ENCODE measurements around the gene SH3BP4. TPM values are rescaled to one million over a fixed set of nuclear protein-coding genes. Genes with fewer than 3 reads are reported as not detected.

SH3BP4 gene
- total and polyA plus RNA-seq, 2 of the 8 experiments (the other 6 are each of a cell fraction or from before 2014, with no cell fraction given) = 28.3 to 35.4 TPM

GRCh38 chr2:234967870-234968208 lies 16.0 kb downstream of the SH3BP4 start:
- Histone ChIP-seq H2BK15ac (ENCODE audit: low read length) (no peak overlapping the region), H2BK5ac (ENCODE audit: low read depth, low read length) (no peak overlapping the region), H3K18ac (ENCODE audit: extremely low read depth, low read length) (no peak overlapping the region), H3K4me1 (replicated peaks in 1 of 4; ENCODE audit: control insufficient read depth in 3 of 4, insufficient read depth in 4 of 4, low read length in 3 of 4) (peaks cover 5 to 23% (median 14%) of the 10 kb centered on the region in 4 experiments), H4K8ac (ENCODE audit: extremely low read depth, insufficient read depth, low read length) (no peak overlapping the region), H3K27me3 (replicated peaks in 1 of 4; ENCODE audit: control insufficient read depth in 3 of 4, extremely low read depth in 1 of 4, insufficient read depth in 3 of 4, low read length in 3 of 4) (no peaks in the 10 kb centered on the region), H2BK20ac (ENCODE audit: low read length) (no peak overlapping the region), H3K79me1 (ENCODE audit: low read depth, low read length) (peaks cover 28% of the 10 kb centered on the region), H3K79me2 (ENCODE audit: control insufficient read depth in 1 of 2, insufficient read depth in 2 of 2, low read length in 2 of 2) (peaks cover 24 to 96% of the 10 kb centered on the region in 2 experiments), H3K4me3 (ENCODE audit: extremely low read depth in 1 of 4, insufficient read depth in 2 of 4, low read depth in 3 of 4, low read length in 4 of 4) (no peak overlapping the region), H3K4me2 (ENCODE audit: insufficient read depth in 1 of 2, low read depth in 2 of 2, low read length in 2 of 2) (no peak overlapping the region), H3K9ac (replicated peaks in 1 of 4; ENCODE audit: extremely low read depth in 1 of 4, low read depth in 3 of 4, low read length in 3 of 4) (no peak overlapping the region), H3K4ac (replicated peaks; ENCODE audit: insufficient read length, low read depth, low read length) (no peak overlapping the region), H3K27ac (ENCODE audit: low read depth, low read length) (no peak overlapping the region), H2AFZ (ENCODE audit: low read length) (no peak overlapping the region), H3K23me2 (ENCODE audit: low read depth, low read length) (peaks cover 4% of the 10 kb centered on the region; the same call in 1 of the 2 replicates), H2BK12ac (ENCODE audit: low read depth, low read length) (no peak overlapping the region), H3K14ac (ENCODE audit: insufficient read length) (no peak overlapping the region), H3K36me3 (ENCODE audit: control insufficient read depth in 2 of 4, insufficient read depth in 4 of 4, low read length in 3 of 4) (peaks cover 0 to 8% (median 0%) of the 10 kb centered on the region in 4 experiments; a peak in 2 of 8 replicates), H4K91ac (replicated peaks; ENCODE audit: insufficient read length, low read length) (no peak overlapping the region), H3K9me3 (ENCODE audit: insufficient read depth in 2 of 2, low read depth in 1 of 2, low read length in 1 of 2) (no peaks in the 10 kb centered on the region), H4K20me1 (replicated peaks in 1 of 2; ENCODE audit: control insufficient read depth in 1 of 2, insufficient read depth in 2 of 2, low read length in 2 of 2) (peaks cover 36 to 38% of the 10 kb centered on the region in 2 experiments), H3K23ac (ENCODE audit: insufficient read length) (no peak overlapping the region), H3K56ac (replicated peaks; ENCODE audit: insufficient read length, low read depth, low read length) (no peak overlapping the region), H2AK5ac (ENCODE audit: low read depth, low read length) (no peak overlapping the region), H2BK120ac (replicated peaks; ENCODE audit: low read depth, low read length) (no peak overlapping the region), H4K5ac (ENCODE audit: insufficient read length, low read depth, low read length) (no peak overlapping the region)
- FAIRE-seq = no peak
- CTCF ChIA-PET (ENCODE audit: partially characterized antibody) = interaction anchor here (0.6 to 2.2 kb wide), 2 partner anchors 12 to 279 kb away, joined by 4 to 8 read pairs; no protein-coding TSS in a partner anchor
- WGBS, 2 experiments (ENCODE audit: extremely low coverage in 1 of 2, insufficient coverage in 1 of 2, insufficient read length in 1 of 2, insufficient replicate concordance in 2 of 2, low coverage in 1 of 2, low lambda C conversion rate in 2 of 2, missing lambda C conversion rate in 1 of 2) = 94% methylated on average over 5 of the region's 5 CpGs; no CpG with 5 or more reads in 1 of the 2 experiments
- POLR2A ChIA-PET (ENCODE audit: partially characterized antibody) = interaction anchor here (0.9 to 1.5 kb wide), 3 partner anchors 9 to 14 kb away, joined by 3 to 4 read pairs (median 4); no protein-coding TSS in a partner anchor
- no peak for TF ChIP-seq EGR1 (IDR thresholded peaks at IDR 0.05; ENCODE audit: borderline replicate concordance, low read depth, low read length)
- TF ChIP-seq E2F6 (IDR thresholded peaks at IDR 0.05) = no peak
- no peak for TF ChIP-seq YY1 (IDR thresholded peaks at IDR 0.05; ENCODE audit: low read depth, low read length)
- no peak for TF ChIP-seq SIN3A (conservative IDR thresholded peaks at IDR 0.05 in 1 of 2, IDR thresholded peaks at IDR 0.05 in 1 of 2; ENCODE audit: low read depth in 1 of 2, low read length in 2 of 2)
- DNase-seq (ENCODE audit: low read depth in 1 of 2, low spot score in 2 of 2) = no peak
